ENCODE results near the gene KMT2A. TPM values are rescaled to one million over a fixed set of nuclear protein-coding genes. Genes with fewer than 3 reads are reported as not detected.
A peak's percentile ranks its signal among the peaks of the same experiment; 100 is the strongest.

KMT2A gene
- total and polyA plus RNA-seq, 2 experiments from 2014 or later, result 34.3 to 72.2 TPM

DNA sequence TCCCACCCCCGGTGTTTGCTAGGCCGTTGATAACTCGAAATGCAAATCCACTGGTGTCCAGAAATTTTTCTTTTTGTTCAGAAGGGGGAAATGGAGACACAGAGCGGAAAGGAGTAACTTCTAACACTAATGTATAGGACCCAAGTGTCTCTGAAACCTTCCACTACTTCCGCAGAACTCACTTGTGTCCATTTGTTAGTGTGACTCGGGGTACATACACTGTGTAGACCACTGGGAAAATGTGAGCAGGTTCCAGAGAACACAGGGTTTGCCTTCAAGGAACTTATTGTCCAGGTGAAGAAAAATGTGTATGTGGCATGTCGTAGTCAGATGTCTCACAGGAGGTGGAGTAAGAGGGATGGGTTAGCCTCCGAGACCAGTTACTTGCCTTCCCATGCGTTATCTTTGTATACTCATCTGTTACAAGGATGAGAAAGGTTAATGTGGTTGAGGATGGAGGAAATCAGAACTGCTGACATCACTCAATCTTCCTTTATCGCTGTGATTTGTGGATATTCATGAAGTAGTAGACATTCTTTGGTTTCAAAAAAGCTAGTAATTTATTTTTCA lies 136.8 kb downstream of the KMT2A start:
- Histone ChIP-seq H3K4me1 (ENCODE audit: insufficient read depth) (peaks cover 6% of the 10 kb centered on the region), H3K27ac (ENCODE audit: low read depth) (peak overlapping the region; percentile 93), H2AFZ (peak overlapping the region; percentile 81; the same call in 1 of the 2 replicates), H3K27me3 (ENCODE audit: insufficient read depth) (no peaks in the 10 kb centered on the region), H4K20me1 (replicated peaks; ENCODE audit: insufficient read depth) (peaks cover 41% of the 10 kb centered on the region), H3K79me2 (replicated peaks; ENCODE audit: insufficient read depth) (peaks cover 57% of the 10 kb centered on the region), H3F3A (replicated peaks; ENCODE audit: low read depth) (peaks cover 2% of the 10 kb centered on the region; the same call in 1 of the 2 replicates), H3K4me3 (peak overlapping the region; percentile 98), H3K36me3 (ENCODE audit: insufficient read depth) (no peaks in the 10 kb centered on the region), H3K4me2 (peak overlapping the region; percentile 99), H3K9me2 (ENCODE audit: insufficient read depth) (no peaks in the 10 kb centered on the region)
- DNase-seq (ENCODE audit: low spot score) (peak; percentile 12), ATAC-seq (peak; percentile 9; the same call in 1 of the 3 replicates)
- peak overlapping the region; percentile 91 for H3K4me3 Mint-ChIP-seq
- no peaks in the 10 kb centered on the region for H3K36me3 Mint-ChIP-seq (ENCODE audit: low read depth)
- H3K4me1 Mint-ChIP-seq, result peaks cover 7% of the 10 kb centered on the region; the same call in 2 of the 3 replicates
- H3K27ac Mint-ChIP-seq, result peak overlapping the region; percentile 39
- H3K27me3 Mint-ChIP-seq (ENCODE audit: insufficient read depth, low read depth, poor library complexity), result peaks cover 4% of the 10 kb centered on the region
- TF ChIP-seq, protein P1, sequence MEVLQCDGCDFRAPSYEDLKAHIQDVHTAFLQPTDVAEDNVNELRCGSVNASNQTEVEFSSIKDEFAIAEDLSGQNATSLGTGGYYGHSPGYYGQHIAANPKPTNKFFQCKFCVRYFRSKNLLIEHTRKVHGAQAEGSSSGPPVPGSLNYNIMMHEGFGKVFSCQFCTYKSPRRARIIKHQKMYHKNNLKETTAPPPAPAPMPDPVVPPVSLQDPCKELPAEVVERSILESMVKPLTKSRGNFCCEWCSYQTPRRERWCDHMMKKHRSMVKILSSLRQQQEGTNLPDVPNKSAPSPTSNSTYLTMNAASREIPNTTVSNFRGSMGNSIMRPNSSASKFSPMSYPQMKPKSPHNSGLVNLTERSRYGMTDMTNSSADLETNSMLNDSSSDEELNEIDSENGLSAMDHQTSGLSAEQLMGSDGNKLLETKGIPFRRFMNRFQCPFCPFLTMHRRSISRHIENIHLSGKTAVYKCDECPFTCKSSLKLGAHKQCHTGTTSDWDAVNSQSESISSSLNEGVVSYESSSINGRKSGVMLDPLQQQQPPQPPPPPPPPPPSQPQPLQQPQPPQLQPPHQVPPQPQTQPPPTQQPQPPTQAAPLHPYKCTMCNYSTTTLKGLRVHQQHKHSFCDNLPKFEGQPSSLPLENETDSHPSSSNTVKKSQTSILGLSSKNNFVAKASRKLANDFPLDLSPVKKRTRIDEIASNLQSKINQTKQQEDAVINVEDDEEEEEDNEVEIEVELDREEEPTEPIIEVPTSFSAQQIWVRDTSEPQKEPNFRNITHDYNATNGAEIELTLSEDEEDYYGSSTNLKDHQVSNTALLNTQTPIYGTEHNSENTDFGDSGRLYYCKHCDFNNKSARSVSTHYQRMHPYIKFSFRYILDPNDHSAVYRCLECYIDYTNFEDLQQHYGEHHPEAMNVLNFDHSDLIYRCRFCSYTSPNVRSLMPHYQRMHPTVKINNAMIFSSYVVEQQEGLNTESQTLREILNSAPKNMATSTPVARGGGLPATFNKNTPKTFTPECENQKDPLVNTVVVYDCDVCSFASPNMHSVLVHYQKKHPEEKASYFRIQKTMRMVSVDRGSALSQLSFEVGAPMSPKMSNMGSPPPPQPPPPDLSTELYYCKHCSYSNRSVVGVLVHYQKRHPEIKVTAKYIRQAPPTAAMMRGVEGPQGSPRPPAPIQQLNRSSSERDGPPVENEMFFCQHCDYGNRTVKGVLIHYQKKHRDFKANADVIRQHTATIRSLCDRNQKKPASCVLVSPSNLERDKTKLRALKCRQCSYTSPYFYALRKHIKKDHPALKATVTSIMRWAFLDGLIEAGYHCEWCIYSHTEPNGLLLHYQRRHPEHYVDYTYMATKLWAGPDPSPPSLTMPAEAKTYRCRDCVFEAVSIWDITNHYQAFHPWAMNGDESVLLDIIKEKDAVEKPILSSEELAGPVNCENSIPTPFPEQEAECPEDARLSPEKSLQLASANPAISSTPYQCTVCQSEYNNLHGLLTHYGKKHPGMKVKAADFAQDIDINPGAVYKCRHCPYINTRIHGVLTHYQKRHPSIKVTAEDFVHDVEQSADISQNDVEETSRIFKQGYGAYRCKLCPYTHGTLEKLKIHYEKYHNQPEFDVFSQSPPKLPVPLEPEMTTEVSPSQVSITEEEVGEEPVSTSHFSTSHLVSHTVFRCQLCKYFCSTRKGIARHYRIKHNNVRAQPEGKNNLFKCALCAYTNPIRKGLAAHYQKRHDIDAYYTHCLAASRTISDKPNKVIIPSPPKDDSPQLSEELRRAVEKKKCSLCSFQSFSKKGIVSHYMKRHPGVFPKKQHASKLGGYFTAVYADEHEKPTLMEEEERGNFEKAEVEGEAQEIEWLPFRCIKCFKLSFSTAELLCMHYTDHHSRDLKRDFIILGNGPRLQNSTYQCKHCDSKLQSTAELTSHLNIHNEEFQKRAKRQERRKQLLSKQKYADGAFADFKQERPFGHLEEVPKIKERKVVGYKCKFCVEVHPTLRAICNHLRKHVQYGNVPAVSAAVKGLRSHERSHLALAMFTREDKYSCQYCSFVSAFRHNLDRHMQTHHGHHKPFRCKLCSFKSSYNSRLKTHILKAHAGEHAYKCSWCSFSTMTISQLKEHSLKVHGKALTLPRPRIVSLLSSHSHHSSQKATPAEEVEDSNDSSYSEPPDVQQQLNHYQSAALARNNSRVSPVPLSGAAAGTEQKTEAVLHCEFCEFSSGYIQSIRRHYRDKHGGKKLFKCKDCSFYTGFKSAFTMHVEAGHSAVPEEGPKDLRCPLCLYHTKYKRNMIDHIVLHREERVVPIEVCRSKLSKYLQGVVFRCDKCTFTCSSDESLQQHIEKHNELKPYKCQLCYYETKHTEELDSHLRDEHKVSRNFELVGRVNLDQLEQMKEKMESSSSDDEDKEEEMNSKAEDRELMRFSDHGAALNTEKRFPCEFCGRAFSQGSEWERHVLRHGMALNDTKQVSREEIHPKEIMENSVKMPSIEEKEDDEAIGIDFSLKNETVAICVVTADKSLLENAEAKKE (CRISPR knock-in tag; IDR thresholded peaks at IDR 0.05), result no peak
- TF ChIP-seq, protein P2, sequence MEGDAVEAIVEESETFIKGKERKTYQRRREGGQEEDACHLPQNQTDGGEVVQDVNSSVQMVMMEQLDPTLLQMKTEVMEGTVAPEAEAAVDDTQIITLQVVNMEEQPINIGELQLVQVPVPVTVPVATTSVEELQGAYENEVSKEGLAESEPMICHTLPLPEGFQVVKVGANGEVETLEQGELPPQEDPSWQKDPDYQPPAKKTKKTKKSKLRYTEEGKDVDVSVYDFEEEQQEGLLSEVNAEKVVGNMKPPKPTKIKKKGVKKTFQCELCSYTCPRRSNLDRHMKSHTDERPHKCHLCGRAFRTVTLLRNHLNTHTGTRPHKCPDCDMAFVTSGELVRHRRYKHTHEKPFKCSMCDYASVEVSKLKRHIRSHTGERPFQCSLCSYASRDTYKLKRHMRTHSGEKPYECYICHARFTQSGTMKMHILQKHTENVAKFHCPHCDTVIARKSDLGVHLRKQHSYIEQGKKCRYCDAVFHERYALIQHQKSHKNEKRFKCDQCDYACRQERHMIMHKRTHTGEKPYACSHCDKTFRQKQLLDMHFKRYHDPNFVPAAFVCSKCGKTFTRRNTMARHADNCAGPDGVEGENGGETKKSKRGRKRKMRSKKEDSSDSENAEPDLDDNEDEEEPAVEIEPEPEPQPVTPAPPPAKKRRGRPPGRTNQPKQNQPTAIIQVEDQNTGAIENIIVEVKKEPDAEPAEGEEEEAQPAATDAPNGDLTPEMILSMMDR (conservative IDR thresholded peaks at IDR 0.05; ENCODE audit: low read depth in 2 of 2), result no peak
- TF ChIP-seq POLR2AphosphoS5 (IDR thresholded peaks at IDR 0.05; ENCODE audit: low read depth), result no peak
- no peak for TF ChIP-seq EZH2phosphoT487 (IDR thresholded peaks at IDR 0.05; ENCODE audit: unreplicated experiment)
- H3K9me3 Mint-ChIP-seq, result no peaks in the 10 kb centered on the region
